B cell (primary cell): ENCODE measurements around the gene OTX2. TPM values are rescaled to one million over a fixed set of nuclear protein-coding genes. Genes with fewer than 3 reads are reported as not detected.

Experiments
- ATAC-seq: fragments of 200-7000 bp; cut with Tn5 transposase; one replicate; pipeline ENCODE4 v1.10.0; 2021; ENCODE audit warnings: low read depth, mild to moderate bottlenecking, moderate number of reproducible peaks, moderate library complexity
- CTCF ChIA-PET: fragments of 350-600 bp; sonication (Branson Sonifier 250); formaldehyde crosslinking; loops from one replicate; lab custom pipeline; 2021; ENCODE audit warnings: antibody characterized with exemption, inconsistent platforms; lab: Charles Lee
- POLR2A ChIA-PET: fragments of 350-600 bp; sonication (Branson Sonifier 250); formaldehyde crosslinking; loops from one replicate; lab custom pipeline; 2021; ENCODE audit warnings: antibody characterized with exemption; lab: Charles Lee
- DNase-seq: peaks from one replicate; pipeline ENCODE4 v3.0.0; 2013
- H2AFZ ChIP-seq: 2 replicates; pipeline ENCODE4 v1.6.1; 2012; ENCODE audit warnings: mild to moderate bottlenecking, low read depth, low read length; ENCODE audit not compliant: insufficient read depth, poor library complexity, severe bottlenecking
- H3K27ac ChIP-seq, 2 donors: 1 replicate in 1 of 2; 2 replicates in 1 of 2; pipeline ENCODE4 v1.5.1; 2012 to 2013; ENCODE audit warnings: low read length in 2 of 2, mild to moderate bottlenecking in 2 of 2, moderate library complexity in 1 of 2
- H3K27me3 ChIP-seq, 4 experiments: fragments of 200-600 bp in 1 of 4; sonication (generic) in 1 of 4; replicated peaks in 1 of 4; 1 replicate in 2 of 4; 2 replicates in 2 of 4; pipeline versions ENCODE4 v1.6.1 to v1.7.0; 2013 to 2016; ENCODE audit warnings: low read length in 3 of 4, mild to moderate bottlenecking in 2 of 4, mixed read lengths in 1 of 4, moderate library complexity in 1 of 4; ENCODE audit not compliant: insufficient read depth in 4 of 4, control insufficient read depth in 3 of 4; ENCODE audit errors: control extremely low read depth in 1 of 4
- H3K36me3 ChIP-seq, 2 experiments: replicated peaks in 1 of 2; 1 replicate in 1 of 2; 2 replicates in 1 of 2; pipeline versions ENCODE4 v1.6.1 to v1.7.1; 2013; ENCODE audit warnings: low read length in 1 of 2; ENCODE audit not compliant: insufficient read depth in 2 of 2, control insufficient read depth in 1 of 2; ENCODE audit errors: control extremely low read depth in 1 of 2, extremely low read depth in 1 of 2
- H3K4me1 ChIP-seq, 2 donors: fragments of 200-600 bp in 1 of 2; sonication (generic) in 1 of 2; 1 replicate in 1 of 2; 2 replicates in 1 of 2; pipeline versions ENCODE4 v1.5.1 to v1.6.1; 2013 to 2017; ENCODE audit warnings: low read length in 2 of 2; ENCODE audit not compliant: control insufficient read depth in 2 of 2, insufficient read depth in 2 of 2
- H3K4me2 ChIP-seq: replicated peaks from 2 replicates; pipeline ENCODE3; 2012; ENCODE audit warnings: mild to moderate bottlenecking, low read depth, low read length; ENCODE audit not compliant: poor library complexity, severe bottlenecking
- H3K4me3 ChIP-seq, 5 experiments: fragments of 200-600 bp in 1 of 5; sonication (generic) in 1 of 5; 1 replicate in 3 of 5; 2 replicates in 2 of 5; pipeline versions ENCODE4 v1.5.1 to v1.7.0; 2011 to 2016; ENCODE audit warnings: low read length in 4 of 5, mild to moderate bottlenecking in 4 of 5, low read depth in 2 of 5, control low read depth in 1 of 5, moderate library complexity in 1 of 5; ENCODE audit not compliant: insufficient read depth in 1 of 5; ENCODE audit errors: control extremely low read depth in 1 of 5, extremely low read depth in 1 of 5
- H3K79me2 ChIP-seq: fragments of 200-600 bp; sonication (generic); one replicate; pipeline ENCODE4 v1.6.0; 2016; ENCODE audit warnings: low read length; ENCODE audit not compliant: control insufficient read depth, insufficient read depth
- H3K9ac ChIP-seq: fragments of 200-600 bp; sonication (generic); 2 replicates; pipeline ENCODE4 v1.6.1; 2017; ENCODE audit warnings: mild to moderate bottlenecking, low read length, moderate library complexity
- H3K9me3 ChIP-seq, 3 donors: one replicate each; pipeline versions ENCODE4 v1.6.1 to v1.7.1; 2013; ENCODE audit warnings: low read length in 2 of 3; ENCODE audit not compliant: control insufficient read depth in 2 of 3, insufficient read depth in 1 of 3; ENCODE audit errors: control extremely low read depth in 1 of 3
- H4K20me1 ChIP-seq: 2 replicates; pipeline ENCODE4 v1.6.0; 2012; ENCODE audit warnings: mild to moderate bottlenecking, low read length; ENCODE audit not compliant: insufficient read depth, control insufficient read depth, poor library complexity, severe bottlenecking
- H3K27ac Mint-ChIP-seq: one replicate; pipeline ENCODE4 v1.8.0; 2021; ENCODE audit warnings: mixed read lengths
- H3K27me3 Mint-ChIP-seq: one replicate; pipeline ENCODE4 v1.8.0; 2021; ENCODE audit warnings: mixed read lengths
- H3K4me1 Mint-ChIP-seq: one replicate; pipeline ENCODE4 v1.8.0; 2021; ENCODE audit warnings: mixed read lengths
- H3K4me3 Mint-ChIP-seq: one replicate; pipeline ENCODE4 v1.8.0; 2021; ENCODE audit warnings: mixed read lengths
- H3K9me3 Mint-ChIP-seq: one replicate; pipeline ENCODE4 v1.8.0; 2022; ENCODE audit warnings: mixed read lengths; ENCODE audit not compliant: insufficient read depth
- EZH2 ChIP-seq: IDR thresholded peaks from 2 replicates; pipeline ENCODE4 v1.6.1; 2012; ENCODE audit warnings: borderline replicate concordance, low read depth, mild to moderate bottlenecking, moderate library complexity, low read length; ENCODE audit not compliant: insufficient read depth, poor library complexity, severe bottlenecking
- WGBS: methylation state at CpG from one replicate; pipeline ENCODE4 v1.1.5; 2013; ENCODE audit warnings: missing lambda C conversion rate; ENCODE audit not compliant: insufficient coverage; 5-methylcytosine and 5-hydroxymethylcytosine counted together
- intact Hi-C: fragments of 100-400 bp; cut with micrococcal nuclease; formaldehyde crosslinking; loops from one replicate; pipeline ENCODE4 v1.10.0; 2022
- polyA plus RNA-seq: library from polyadenylated mRNA; depleted of rRNA; stranded (reverse); fragments of >200 nt; gene quantifications from 2 replicates; pipeline ENCODE4 v1.2.3, GENCODE V29; 2012
- total RNA-seq, 2 donors: library from RNA; stranded (reverse); fragments of 120-200 nt in 1 of 2; gene quantifications; 1 replicate in 1 of 2; 2 replicates in 1 of 2; pipeline versions ENCODE4 v1.2.3 to v1.2.4, GENCODE V29; 2013 to 2022
- TF ChIP-seq, protein P1 (sequence below): fragments of 200-600 bp; IDR thresholded peaks from one replicate; pipeline ENCODE4 v1.8.0; 2022; ENCODE audit warnings: antibody characterized with exemption, mild to moderate bottlenecking

OTX2 gene
- total and polyA plus RNA-seq, 2 donors (not counting 1 experiment from before 2014, with no cell fraction given), result not detected

DNA sequence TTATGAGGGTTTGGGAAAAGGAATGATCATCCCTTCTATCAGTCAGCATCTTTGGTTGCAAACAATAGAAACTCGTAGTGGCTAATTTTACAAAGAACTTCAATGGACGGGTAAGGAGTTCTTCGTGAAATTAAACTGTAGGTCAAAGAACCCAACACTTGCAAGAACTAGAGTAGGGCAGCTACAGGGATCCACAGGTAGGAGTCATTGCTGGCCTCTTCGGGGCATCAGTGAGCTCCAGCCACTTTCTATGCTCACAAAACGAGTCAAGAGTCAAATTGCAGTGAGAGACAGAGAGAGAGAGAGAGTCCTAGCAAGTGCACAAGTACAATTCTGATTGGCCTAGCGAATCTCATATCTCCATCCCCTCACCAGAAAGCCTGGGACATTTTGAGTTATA is 29.9 kb upstream of the OTX2 start:
- peaks cover 0 to 5% (median 2%) of the 10 kb centered on the region in 4 experiments for H3K27me3 ChIP-seq
- H3K36me3 ChIP-seq, result no peaks in the 10 kb centered on the region
- H4K20me1 ChIP-seq, result no peaks in the 10 kb centered on the region
- H3K79me2 ChIP-seq, result no peaks in the 10 kb centered on the region
- no peaks in the 10 kb centered on the region for H3K4me1 ChIP-seq
- TF ChIP-seq, protein P1, sequence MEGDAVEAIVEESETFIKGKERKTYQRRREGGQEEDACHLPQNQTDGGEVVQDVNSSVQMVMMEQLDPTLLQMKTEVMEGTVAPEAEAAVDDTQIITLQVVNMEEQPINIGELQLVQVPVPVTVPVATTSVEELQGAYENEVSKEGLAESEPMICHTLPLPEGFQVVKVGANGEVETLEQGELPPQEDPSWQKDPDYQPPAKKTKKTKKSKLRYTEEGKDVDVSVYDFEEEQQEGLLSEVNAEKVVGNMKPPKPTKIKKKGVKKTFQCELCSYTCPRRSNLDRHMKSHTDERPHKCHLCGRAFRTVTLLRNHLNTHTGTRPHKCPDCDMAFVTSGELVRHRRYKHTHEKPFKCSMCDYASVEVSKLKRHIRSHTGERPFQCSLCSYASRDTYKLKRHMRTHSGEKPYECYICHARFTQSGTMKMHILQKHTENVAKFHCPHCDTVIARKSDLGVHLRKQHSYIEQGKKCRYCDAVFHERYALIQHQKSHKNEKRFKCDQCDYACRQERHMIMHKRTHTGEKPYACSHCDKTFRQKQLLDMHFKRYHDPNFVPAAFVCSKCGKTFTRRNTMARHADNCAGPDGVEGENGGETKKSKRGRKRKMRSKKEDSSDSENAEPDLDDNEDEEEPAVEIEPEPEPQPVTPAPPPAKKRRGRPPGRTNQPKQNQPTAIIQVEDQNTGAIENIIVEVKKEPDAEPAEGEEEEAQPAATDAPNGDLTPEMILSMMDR, result no peak
- TF ChIP-seq EZH2, result no peak
- Mint-ChIP-seq H3K4me3 (no peak overlapping the region), H3K4me1 (no peaks in the 10 kb centered on the region), H3K9me3 (peaks cover 2% of the 10 kb centered on the region), H3K27ac (no peak overlapping the region), H3K27me3 (peaks cover 21% of the 10 kb centered on the region)
- no peaks in the 10 kb centered on the region for H3K9me3 ChIP-seq
- POLR2A ChIA-PET, result no interaction called here
- no peak overlapping the region for H3K4me2 ChIP-seq
- CTCF ChIA-PET, result no interaction called here
- H3K27ac ChIP-seq, result no peak overlapping the region
- DNase-seq (no peak), ATAC-seq (no peak)
- WGBS, result 81% methylated on average over 4 of the region's 6 CpGs
- H2AFZ ChIP-seq, result no peak overlapping the region
- intact Hi-C loops, result no loop called here
- no peak overlapping the region for H3K9ac ChIP-seq
- no peak overlapping the region for H3K4me3 ChIP-seq

DNA sequence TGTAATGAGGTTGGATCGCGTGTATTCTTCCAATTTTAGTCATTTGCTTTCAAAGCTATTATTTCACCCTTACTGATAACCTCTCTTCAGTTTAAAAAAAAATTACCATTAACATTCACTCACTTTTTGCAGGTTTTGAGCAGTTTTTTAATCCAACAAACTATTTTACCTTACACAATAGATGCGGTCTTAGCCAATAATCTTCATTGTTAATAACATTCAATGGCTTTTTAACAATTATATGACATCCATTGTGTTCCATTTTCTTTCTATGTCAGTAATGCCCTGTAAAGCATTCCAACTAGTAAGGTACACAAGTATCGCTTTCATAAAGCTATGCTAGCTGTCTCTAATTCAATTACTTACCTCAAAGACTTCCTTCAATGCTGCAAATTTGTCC is 18.9 kb upstream of the OTX2 start:
- intact Hi-C loops, result no loop called here
- Mint-ChIP-seq H3K4me3 (no peak overlapping the region), H3K4me1 (no peaks in the 10 kb centered on the region), H3K27ac (no peak overlapping the region), H3K27me3 (no peaks in the 10 kb centered on the region), H3K9me3 (no peaks in the 10 kb centered on the region)
- Histone ChIP-seq H4K20me1 (no peaks in the 10 kb centered on the region), H2AFZ (no peak overlapping the region), H3K27ac (no peak overlapping the region), H3K27me3 (peaks cover 0 to 6% (median 0%) of the 10 kb centered on the region in 4 experiments), H3K9me3 (no peaks in the 10 kb centered on the region), H3K36me3 (no peaks in the 10 kb centered on the region), H3K4me2 (no peak overlapping the region), H3K79me2 (no peaks in the 10 kb centered on the region), H3K4me1 (no peaks in the 10 kb centered on the region), H3K4me3 (no peak overlapping the region), H3K9ac (no peak overlapping the region)
- WGBS, result 100% methylated on average over 1 of the region's 4 CpGs
- DNase-seq (no peak), ATAC-seq (no peak)
- ChIA-PET CTCF (no interaction called here), POLR2A (no interaction called here)
- TF ChIP-seq, protein P1, result no peak
- TF ChIP-seq EZH2, result no peak
